Activated CD4-positive, alpha-beta T cell treated with anti-CD3 and anti-CD28 coated beads for 4 hours (primary cell): Measurements from ENCODE around the gene SLC2A5.

ENCODE experiments used
- DNase-seq, 2 donors: peaks; one replicate each; pipeline ENCODE4 v3.0.0-alpha.2; 2020

Gene SLC2A5

DNA sequence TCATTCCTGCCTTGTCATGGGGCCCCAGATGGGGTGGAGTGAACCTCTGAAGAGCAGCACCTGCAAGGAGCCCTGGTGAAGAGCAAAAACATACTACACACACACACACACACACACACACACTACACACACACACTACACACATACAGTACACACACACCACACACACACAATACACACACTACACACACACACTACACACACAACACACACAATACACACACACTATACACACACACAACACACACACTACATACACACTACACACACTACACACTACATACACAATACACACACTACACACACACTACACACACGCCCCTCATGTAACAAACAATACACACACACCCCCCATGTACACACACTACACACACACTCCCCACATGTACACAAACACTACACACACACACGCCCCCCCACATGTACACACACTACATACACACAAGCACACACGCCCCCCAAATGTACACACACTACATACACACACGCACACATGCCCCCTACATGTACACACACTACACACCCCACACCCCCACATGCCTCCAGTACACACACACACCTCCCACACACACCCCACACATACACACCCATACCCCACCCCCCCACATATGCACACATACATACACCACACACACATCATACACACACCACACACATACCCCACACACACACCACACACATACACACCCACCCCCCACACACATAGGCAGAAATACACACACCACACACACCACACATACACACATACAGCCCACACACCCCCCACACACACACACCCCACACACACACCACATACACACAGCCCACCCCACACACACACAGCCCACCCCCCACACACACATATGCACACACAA lies 9.3 kb downstream of the SLC2A5 start:
- DNase-seq = no peak

DNA sequence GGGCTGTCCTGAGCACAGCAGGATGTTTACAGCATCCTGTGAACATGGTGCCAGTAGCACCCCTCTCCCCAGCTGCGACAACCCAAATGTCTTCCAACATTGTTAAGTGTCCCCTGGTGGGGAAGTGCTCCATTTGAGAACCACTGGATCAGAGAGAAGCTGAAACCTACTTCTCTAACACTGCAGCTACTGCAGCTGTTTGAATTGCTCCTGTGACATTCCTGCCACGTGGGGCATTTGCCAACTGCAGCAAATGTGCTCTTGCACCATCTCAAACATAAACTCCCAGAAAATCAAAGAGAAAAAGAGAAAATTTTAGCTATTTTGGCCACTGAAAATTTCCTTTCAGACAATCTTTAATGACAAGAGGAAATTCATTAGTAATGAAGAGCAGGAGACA lies 11.0 kb downstream of the SLC2A5 start:
- no peak for DNase-seq

DNA sequence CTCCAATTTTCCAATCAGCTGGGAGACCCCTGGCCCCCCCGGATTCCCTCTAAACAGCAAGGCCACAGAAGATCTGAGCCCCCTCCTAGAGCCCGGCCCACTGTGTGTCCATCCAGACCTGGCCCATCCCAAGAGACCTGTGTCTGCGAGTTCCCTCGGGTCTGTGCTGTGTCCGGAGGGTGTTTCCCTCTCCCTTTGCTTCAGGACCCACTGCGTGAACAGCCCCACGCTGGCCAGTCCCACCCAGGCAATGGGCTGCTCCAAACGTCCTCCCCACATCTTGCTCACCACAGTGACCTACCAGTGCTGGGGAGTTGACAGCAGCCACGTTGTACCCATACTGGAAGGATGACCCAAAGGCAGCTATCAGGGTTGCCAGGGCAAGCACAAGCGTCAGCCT lies 11.6 kb downstream of the SLC2A5 start:
- no peak for DNase-seq

GRCh38 chr1:9052272-9053049 lies 17.0 kb downstream of the SLC2A5 start:
- no peak for DNase-seq

DNA sequence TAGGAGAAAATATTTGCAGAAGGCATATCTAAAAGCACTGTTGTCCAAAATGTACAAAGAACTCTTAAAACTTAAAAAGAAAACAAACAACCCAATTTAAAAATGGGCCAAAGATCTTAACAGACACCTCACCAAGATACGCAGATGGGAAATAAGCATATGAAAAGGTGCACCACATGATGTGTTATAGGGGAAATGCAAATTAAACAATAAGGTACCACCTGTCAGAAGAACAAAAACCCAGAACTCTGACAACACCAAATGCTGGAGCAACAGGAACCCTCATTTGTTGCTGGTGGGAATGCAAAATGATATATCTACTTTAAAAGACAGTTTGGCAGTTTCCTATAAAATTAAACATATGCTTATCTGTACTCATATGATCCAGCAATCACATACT lies 18.1 kb downstream of the SLC2A5 start:
- no peak for DNase-seq

DNA sequence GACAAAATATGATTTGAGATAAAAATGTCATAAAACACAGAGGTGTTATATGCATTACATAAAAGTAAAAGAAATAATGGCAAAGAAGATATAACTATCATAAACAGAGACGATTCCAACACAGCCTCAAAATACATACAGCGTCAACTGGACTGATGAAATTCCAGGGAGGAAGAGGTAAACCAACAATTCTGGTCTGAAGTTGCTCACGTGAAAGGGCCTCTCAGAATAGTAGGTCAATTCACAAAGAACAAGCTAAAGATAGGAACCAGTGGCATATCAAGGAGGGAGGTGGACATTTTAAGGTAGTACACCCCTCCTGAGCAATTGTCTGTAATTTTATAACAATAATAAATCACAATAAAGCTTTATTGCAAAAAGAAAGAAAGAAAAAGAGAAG lies 18.6 kb downstream of the SLC2A5 start:
- no peak for DNase-seq

GRCh38 chr1:9048551-9048950 lies 20.9 kb downstream of the SLC2A5 start:
- DNase-seq = no peak

GRCh38 chr1:9047019-9047418 lies 22.4 kb downstream of the SLC2A5 start:
- no peak for DNase-seq

- no peak for DNase-seq
Measured at GRCh38 chr1:9045861-9046510, 23.4 kb downstream of the SLC2A5 start.

- DNase-seq = no peak
Measured at GRCh38 chr1:9044236-9044635, 25.2 kb downstream of the SLC2A5 start.

GRCh38 chr1:9042272-9042671 lies 27.2 kb downstream of the SLC2A5 start:
- no peak for DNase-seq

- DNase-seq = no peak
Measured at GRCh38 chr1:9041116-9041779, 28.2 kb downstream of the SLC2A5 start.

GRCh38 chr1:9040659-9041030 lies 28.8 kb downstream of the SLC2A5 start:
- DNase-seq = no peak

DNA sequence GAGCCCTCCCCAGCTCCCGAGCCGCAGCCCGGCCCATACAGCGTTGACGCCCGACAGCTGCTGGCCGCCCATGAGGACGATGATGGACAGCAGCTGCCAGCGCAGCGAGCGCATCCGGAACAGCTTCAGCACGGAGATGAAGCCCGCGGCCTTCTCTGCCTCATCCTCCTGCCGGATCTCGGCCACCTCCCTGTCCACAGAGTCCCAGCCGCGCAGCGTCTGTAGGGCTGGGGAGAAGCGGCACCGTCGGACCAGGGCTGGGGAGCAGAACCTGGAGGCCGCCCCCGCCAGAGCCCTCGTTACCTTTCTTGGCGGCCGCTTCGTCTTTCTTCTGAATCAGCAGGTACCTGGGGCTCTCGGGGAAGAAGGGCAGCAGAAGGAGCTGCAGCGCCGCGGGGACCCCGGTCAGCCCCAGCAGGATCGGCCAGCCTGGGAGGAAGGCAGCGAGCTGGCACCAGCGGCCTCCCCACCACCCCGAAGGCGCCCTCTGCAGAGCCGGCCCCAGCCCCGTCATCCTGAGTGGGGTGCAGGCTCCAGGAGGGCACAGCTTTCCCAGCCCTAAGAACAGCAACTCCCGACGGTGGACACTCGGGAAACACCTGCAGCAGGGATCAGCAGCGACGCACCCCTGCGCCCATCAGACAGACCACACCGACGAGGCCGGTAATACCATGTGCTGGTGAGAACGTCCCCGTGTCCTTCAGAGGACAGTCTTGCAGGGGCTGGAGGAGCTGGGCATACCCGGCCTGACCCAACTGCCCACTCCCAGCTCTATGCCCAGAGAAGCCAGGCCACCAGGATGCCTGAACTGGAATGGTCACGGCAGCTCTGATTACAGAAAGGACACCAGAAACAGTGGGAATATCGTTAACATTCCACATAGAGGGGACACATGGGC lies 29.4 kb downstream of the SLC2A5 start:
- no peak for DNase-seq

GRCh38 chr1:9038881-9039760 lies 30.3 kb downstream of the SLC2A5 start:
- DNase-seq = no peak

- no peak for DNase-seq
Measured at GRCh38 chr1:9038338-9038650, 31.1 kb downstream of the SLC2A5 start.

- no peak for DNase-seq
Measured at GRCh38 chr1:9037476-9038337, 31.7 kb downstream of the SLC2A5 start.

DNA sequence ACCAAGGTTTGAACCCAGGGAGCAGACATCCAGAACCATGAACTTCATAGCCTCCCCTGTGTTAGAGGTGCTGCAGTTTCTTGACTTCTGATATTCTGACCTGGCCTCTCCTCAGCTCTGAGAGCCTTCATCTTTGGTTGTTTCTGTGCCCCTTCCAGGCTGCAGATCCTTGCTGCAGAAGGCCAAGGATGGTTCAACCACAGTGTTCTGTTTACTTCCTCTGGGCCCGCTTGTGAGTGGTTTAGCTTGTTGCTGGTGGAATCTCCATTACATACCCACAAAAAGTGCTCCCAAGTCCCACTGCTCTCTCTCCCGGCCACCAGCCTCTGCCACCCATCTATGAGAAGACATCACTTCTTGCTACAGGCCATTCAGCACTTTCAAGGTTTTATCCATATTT lies 34.2 kb downstream of the SLC2A5 start:
- no peak for DNase-seq

DNA sequence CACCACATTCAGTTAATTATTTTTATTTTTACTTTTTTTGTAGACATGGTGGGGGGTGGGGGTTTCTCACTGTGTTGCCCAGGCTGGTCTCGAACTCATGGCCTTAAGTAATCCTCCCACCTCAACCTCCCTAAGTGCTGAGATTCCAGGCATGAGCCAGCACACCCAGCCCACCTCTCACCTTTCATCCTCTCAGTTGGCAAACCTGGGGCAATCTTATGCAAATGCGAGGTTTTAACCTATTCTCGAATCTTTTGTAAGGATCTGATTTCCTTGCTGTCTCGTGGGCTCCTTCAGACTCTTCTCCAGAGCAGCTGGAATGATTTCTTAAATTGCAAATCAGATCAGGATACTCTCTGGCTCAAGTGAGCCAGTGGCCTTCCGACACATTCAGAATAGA lies 36.1 kb downstream of the SLC2A5 start:
- DNase-seq = no peak
